ENCODE measurements around the gene PADI3. TPM values are rescaled to one million over a fixed set of nuclear protein-coding genes. Genes with fewer than 3 reads are reported as not detected.

The PADI3 gene
- polyA plus RNA-seq, 1 donor (not counting 4 experiments of a cell fraction or from before 2014, with no cell fraction given) = 6.1 TPM

DNA sequence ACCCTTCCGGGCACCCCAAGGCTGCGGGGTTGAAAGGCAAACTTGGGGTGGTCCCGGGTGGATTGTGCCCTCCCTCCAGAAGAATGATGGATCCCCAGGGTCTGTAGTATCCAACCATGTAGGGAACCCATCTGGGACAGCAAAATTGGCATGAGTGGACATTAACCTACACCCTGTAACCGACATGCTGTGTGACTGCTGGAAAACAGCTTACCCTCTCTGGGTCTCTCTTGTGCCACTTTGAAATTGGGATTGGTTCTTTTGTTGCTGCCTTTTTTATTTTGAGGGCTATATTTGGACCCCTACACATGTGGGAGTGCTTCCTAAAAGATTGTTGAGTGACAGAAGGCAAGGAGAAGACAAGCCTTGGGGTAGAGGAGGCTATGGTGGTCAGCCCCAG is 24.5 kb upstream of the PADI3 start:
- Histone ChIP-seq H3K9me3 (ENCODE audit: control insufficient read depth, low read depth, low read length) (no peaks in the 10 kb centered on the region), H2AFZ (ENCODE audit: control insufficient read depth, low read length) (no peak overlapping the region), H3K4me1 (ENCODE audit: control insufficient read depth, extremely low read depth, insufficient read depth, low read length) (peaks cover 8% of the 10 kb centered on the region), H3K27me3 (ENCODE audit: control insufficient read depth, extremely low read depth, insufficient read depth, low read length) (no peaks in the 10 kb centered on the region), H3K27ac (ENCODE audit: control insufficient read depth, insufficient read depth, low read length) (no peak overlapping the region), H3K4me2 (ENCODE audit: control insufficient read depth, extremely low read depth, insufficient read depth, low read depth, low read length) (no peak overlapping the region), H3K9me1 (ENCODE audit: control insufficient read depth, extremely low read depth, insufficient read depth, low read length) (no peaks in the 10 kb centered on the region), H3K9ac (ENCODE audit: control insufficient read depth, extremely low read depth, insufficient read depth, low read length) (no peak overlapping the region), H3K36me3 (ENCODE audit: control insufficient read depth in 2 of 2, extremely low read depth in 1 of 2, insufficient read depth in 2 of 2, low read length in 2 of 2) (no peaks in the 10 kb centered on the region), H4K20me1 (ENCODE audit: control insufficient read depth, extremely low read depth, insufficient read depth, low read length) (no peaks in the 10 kb centered on the region), H3K4me3 (ENCODE audit: control insufficient read depth in 2 of 3, extremely low read depth in 1 of 3, insufficient read depth in 2 of 3, low read depth in 1 of 3, low read length in 3 of 3) (no peak overlapping the region), H3K79me2 (ENCODE audit: control insufficient read depth, insufficient read depth, low read length) (no peaks in the 10 kb centered on the region)
- no peak for DNase-seq (ENCODE audit: low read depth, low spot score)
- dilution Hi-C loops (cut with MboI; ENCODE audit: extremely low pct_ligation_motif_present, low sequenced_read_pairs) = no loop called here
- FAIRE-seq = no peak
- TF ChIP-seq CTCF (optimal IDR thresholded peaks at IDR 0.05 in 1 of 3, IDR thresholded peaks at IDR 0.05 in 1 of 3, conservative IDR thresholded peaks at IDR 0.05 in 1 of 3; ENCODE audit: extremely low read depth in 1 of 3, insufficient read depth in 2 of 3, low read length in 3 of 3) (no peak), EZH2 (IDR thresholded peaks at IDR 0.05; ENCODE audit: low read length) (no peak)

GRCh38 chr1:17225140-17225539 is 23.8 kb upstream of the PADI3 start:
- no peaks in the 10 kb centered on the region for H3K79me2 ChIP-seq (ENCODE audit: control insufficient read depth, insufficient read depth, low read length)

More at GRCh38 chr1:17225140-17225539, 23.8 kb upstream of the PADI3 start:
- FAIRE-seq = no peak
- no peaks in the 10 kb centered on the region for H3K27me3 ChIP-seq (ENCODE audit: control insufficient read depth, extremely low read depth, insufficient read depth, low read length)
- no peak for TF ChIP-seq EZH2 (IDR thresholded peaks at IDR 0.05; ENCODE audit: low read length)
- TF ChIP-seq CTCF (optimal IDR thresholded peaks at IDR 0.05 in 1 of 3, IDR thresholded peaks at IDR 0.05 in 1 of 3, conservative IDR thresholded peaks at IDR 0.05 in 1 of 3; ENCODE audit: extremely low read depth in 1 of 3, insufficient read depth in 2 of 3, low read length in 3 of 3) = no peak
- H3K9me1 ChIP-seq (ENCODE audit: control insufficient read depth, extremely low read depth, insufficient read depth, low read length) = no peaks in the 10 kb centered on the region
- no peak overlapping the region for H3K4me2 ChIP-seq (ENCODE audit: control insufficient read depth, extremely low read depth, insufficient read depth, low read depth, low read length)
- H3K4me3 ChIP-seq (ENCODE audit: control insufficient read depth in 2 of 3, extremely low read depth in 1 of 3, insufficient read depth in 2 of 3, low read depth in 1 of 3, low read length in 3 of 3) = no peak overlapping the region
- no peaks in the 10 kb centered on the region for H4K20me1 ChIP-seq (ENCODE audit: control insufficient read depth, extremely low read depth, insufficient read depth, low read length)
- no peaks in the 10 kb centered on the region for H3K9me3 ChIP-seq (ENCODE audit: control insufficient read depth, low read depth, low read length)
- DNase-seq (ENCODE audit: low read depth, low spot score) = no peak
- no peak overlapping the region for H2AFZ ChIP-seq (ENCODE audit: control insufficient read depth, low read length)
- dilution Hi-C loops (cut with MboI; ENCODE audit: extremely low pct_ligation_motif_present, low sequenced_read_pairs) = no loop called here
- no peak overlapping the region for H3K9ac ChIP-seq (ENCODE audit: control insufficient read depth, extremely low read depth, insufficient read depth, low read length)
- H3K4me1 ChIP-seq (ENCODE audit: control insufficient read depth, extremely low read depth, insufficient read depth, low read length) = peaks cover 8% of the 10 kb centered on the region
- H3K27ac ChIP-seq (ENCODE audit: control insufficient read depth, insufficient read depth, low read length) = no peak overlapping the region
- no peaks in the 10 kb centered on the region for H3K36me3 ChIP-seq (ENCODE audit: control insufficient read depth in 2 of 2, extremely low read depth in 1 of 2, insufficient read depth in 2 of 2, low read length in 2 of 2)
